DND-41 (cell line): ENCODE measurements around the gene RAD51C.

ENCODE experiments used
- EZH2 ChIP-seq: IDR thresholded peaks from 3 replicates; pipeline ENCODE4 v1.6.1; 2012; ENCODE audit warnings: borderline replicate concordance, low read depth, mild to moderate bottlenecking, moderate library complexity, low read length, inconsistent platforms; ENCODE audit not compliant: severe bottlenecking
- TF ChIP-seq, protein P1 (sequence below): IDR thresholded peaks from 2 replicates; pipeline ENCODE4 v1.5.1; 2012; ENCODE audit warnings: borderline replicate concordance, low read length, moderate library complexity, mild to moderate bottlenecking; ENCODE audit not compliant: poor library complexity, severe bottlenecking; ENCODE audit errors: extremely low read depth

DNA sequence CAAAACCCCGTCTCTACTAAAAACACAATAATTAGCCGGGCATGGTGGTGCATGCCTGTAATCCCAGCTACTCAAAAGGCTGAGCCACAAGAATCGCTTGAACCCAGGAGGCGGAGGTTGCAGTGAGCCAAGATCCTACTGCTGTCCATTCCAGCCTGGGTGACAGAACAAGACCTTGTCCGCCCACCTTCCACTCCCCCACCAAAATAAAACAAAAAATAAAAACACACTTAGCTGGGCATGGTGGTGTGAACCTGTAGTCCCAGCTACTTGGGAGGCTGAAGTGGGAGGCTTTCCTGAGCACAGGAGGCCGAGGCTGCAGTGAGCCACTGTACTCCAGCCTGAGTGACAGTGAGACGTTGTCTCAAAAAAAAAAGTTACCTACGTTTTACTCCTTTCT, 66.5 kb downstream of the RAD51C start:
- no peak for TF ChIP-seq EZH2
- TF ChIP-seq, protein P1, sequence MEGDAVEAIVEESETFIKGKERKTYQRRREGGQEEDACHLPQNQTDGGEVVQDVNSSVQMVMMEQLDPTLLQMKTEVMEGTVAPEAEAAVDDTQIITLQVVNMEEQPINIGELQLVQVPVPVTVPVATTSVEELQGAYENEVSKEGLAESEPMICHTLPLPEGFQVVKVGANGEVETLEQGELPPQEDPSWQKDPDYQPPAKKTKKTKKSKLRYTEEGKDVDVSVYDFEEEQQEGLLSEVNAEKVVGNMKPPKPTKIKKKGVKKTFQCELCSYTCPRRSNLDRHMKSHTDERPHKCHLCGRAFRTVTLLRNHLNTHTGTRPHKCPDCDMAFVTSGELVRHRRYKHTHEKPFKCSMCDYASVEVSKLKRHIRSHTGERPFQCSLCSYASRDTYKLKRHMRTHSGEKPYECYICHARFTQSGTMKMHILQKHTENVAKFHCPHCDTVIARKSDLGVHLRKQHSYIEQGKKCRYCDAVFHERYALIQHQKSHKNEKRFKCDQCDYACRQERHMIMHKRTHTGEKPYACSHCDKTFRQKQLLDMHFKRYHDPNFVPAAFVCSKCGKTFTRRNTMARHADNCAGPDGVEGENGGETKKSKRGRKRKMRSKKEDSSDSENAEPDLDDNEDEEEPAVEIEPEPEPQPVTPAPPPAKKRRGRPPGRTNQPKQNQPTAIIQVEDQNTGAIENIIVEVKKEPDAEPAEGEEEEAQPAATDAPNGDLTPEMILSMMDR, result no peak
